ENCODE measurements around the gene GATC.

GRCh38 chr12:120468821-120469449, 22.7 kb downstream of the GATC start:
- no peak for TF ChIP-seq CTCF (IDR thresholded peaks at IDR 0.05)
- no peak for TF ChIP-seq EZH2 (IDR thresholded peaks at IDR 0.05; ENCODE audit: borderline replicate concordance, insufficient read depth, low read depth, low read length, poor library complexity, severe bottlenecking)
